ENCODE measurements around the gene CLDN22.

Gene CLDN22

DNA sequence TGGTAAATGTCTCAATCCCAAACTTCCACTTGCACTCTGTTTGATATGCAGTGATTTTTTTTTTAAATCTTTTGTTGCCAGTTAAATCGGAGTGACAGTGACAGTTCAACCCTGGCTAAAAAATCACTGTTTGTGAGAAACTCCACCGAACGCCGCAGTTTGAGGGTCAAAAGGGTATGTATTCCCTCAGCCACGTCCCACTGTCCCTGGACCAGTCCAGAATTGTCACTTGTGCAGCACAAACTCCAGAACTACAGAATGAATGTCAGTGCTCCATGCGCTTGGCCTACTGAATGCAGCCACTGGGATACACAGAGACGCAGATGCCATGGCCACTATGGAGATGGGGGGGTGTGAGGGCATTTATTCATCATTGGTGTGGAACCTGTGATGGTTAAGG is 34.2 kb downstream of the CLDN22 start:
- in situ Hi-C loops (cut with MboI; ENCODE audit: low sequenced_read_pairs): no loop called here

DNA sequence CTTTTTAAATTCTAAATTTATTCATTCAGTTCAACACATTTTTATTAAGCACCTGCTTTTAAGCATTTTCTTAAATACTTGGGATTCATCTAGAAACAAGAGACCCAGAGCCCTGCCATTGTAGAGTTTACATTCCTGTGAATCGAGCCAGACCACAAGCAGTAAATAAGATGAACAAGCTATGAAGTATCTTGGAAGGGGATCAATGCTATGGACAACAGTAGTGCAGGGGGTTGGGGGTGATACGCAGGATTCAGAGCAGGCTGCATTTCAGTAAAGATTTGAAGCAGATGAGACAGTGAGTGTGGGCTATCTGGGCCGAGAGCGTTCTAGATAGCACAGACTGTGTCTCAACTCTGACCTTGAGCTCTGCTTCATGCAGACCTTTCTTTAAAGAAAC is 35.1 kb downstream of the CLDN22 start:
- in situ Hi-C loops (cut with MboI; ENCODE audit: low sequenced_read_pairs): no loop called here

GRCh38 chr4:183284258-183284785 is 35.8 kb downstream of the CLDN22 start:
- in situ Hi-C loops (cut with MboI; ENCODE audit: low sequenced_read_pairs): no loop called here

- in situ Hi-C loops (cut with MboI; ENCODE audit: low sequenced_read_pairs): no loop called here
These were observed 44.0 kb downstream of the CLDN22 start for GRCh38 chr4:183276106-183276505.

GRCh38 chr4:183272384-183272783 is 47.7 kb downstream of the CLDN22 start:
- in situ Hi-C loops (cut with MboI; ENCODE audit: low sequenced_read_pairs): loop anchor here (25.0 kb wide), 2 partner anchors 210 to 335 kb away; no protein-coding TSS in a partner anchor

- in situ Hi-C loops (cut with MboI; ENCODE audit: low sequenced_read_pairs): loop anchor here (25.0 kb wide), 2 partner anchors 206 to 331 kb away; no protein-coding TSS in a partner anchor
These were observed 51.5 kb downstream of the CLDN22 start for GRCh38 chr4:183268556-183268955.

Measured in hTERT RPE-1 (cell line).